ENCODE data around the gene JUNB.

- TF ChIP-seq CTCF (IDR thresholded peaks at IDR 0.05) (no peak), POLR2AphosphoS5 (IDR thresholded peaks at IDR 0.05; ENCODE audit: insufficient read depth in 1 of 2, low read depth in 1 of 2) (no peak), POLR2A (IDR thresholded peaks at IDR 0.05) (no peak)
Measured at GRCh38 chr19:12745166-12745897, 46.0 kb upstream of the JUNB start.
